Muscle layer of colon (tissue), 2 donors: ENCODE data around the gene SPCS2.
"Not testable (repeated sequence)": the region's sequence is repeated elsewhere in the genome, so short reads cannot be mapped to it uniquely, and the experiment has no call there.

Experiments
- H3K27ac ChIP-seq: one replicate; pipeline ENCODE4 v1.7.0; 2013; ENCODE audit warnings: low read depth, mild to moderate bottlenecking, low read length, moderate library complexity
- H3K27me3 ChIP-seq, 2 donors: one replicate each; pipeline ENCODE4 v1.7.0; 2013; ENCODE audit warnings: low read length in 2 of 2, mild to moderate bottlenecking in 2 of 2; ENCODE audit not compliant: insufficient read depth in 2 of 2, control insufficient read depth in 1 of 2
- H3K36me3 ChIP-seq: one replicate; pipeline ENCODE4 v1.7.0; 2013; ENCODE audit warnings: mild to moderate bottlenecking, low read length; ENCODE audit not compliant: insufficient read depth
- H3K4me1 ChIP-seq: one replicate; pipeline ENCODE4 v1.7.0; 2013; ENCODE audit warnings: mild to moderate bottlenecking, low read length; ENCODE audit not compliant: insufficient read depth
- H3K4me3 ChIP-seq, 2 donors: one replicate each; pipeline ENCODE4 v1.7.0; 2013; ENCODE audit warnings: low read length in 2 of 2, low read depth in 1 of 2, mild to moderate bottlenecking in 1 of 2, moderate library complexity in 1 of 2
- H3K9ac ChIP-seq: one replicate; pipeline ENCODE4 v1.7.0; 2013; ENCODE audit warnings: low read length
- H3K9me3 ChIP-seq: one replicate; pipeline ENCODE4 v1.7.0; 2013; ENCODE audit warnings: mild to moderate bottlenecking, low read length
- donor health status: abdominal sarcoma.
- donor health status: Adenocarcinoma of cecum.

SPCS2 gene

GRCh38 chr11:74951226-74951625, 2.2 kb downstream of the SPCS2 start:
- Histone ChIP-seq H3K4me3 (no peak overlapping the region), H3K9me3 (no peaks in the 10 kb centered on the region), H3K9ac (no peak overlapping the region), H3K27me3 (no peaks in the 10 kb centered on the region), H3K4me1 (peaks cover 21% of the 10 kb centered on the region), H3K27ac (no peak overlapping the region), H3K36me3 (peaks cover 5% of the 10 kb centered on the region)

GRCh38 chr11:74952752-74953151, 3.7 kb downstream of the SPCS2 start:
- Histone ChIP-seq H3K4me3 (no peak overlapping the region), H3K9me3 (no peaks in the 10 kb centered on the region), H3K4me1 (peaks cover 23% of the 10 kb centered on the region), H3K36me3 (peaks cover 5% of the 10 kb centered on the region), H3K27me3 (no peaks in the 10 kb centered on the region), H3K9ac (no peak overlapping the region), H3K27ac (no peak overlapping the region)

GRCh38 chr11:74953451-74953850, 4.4 kb downstream of the SPCS2 start:
- Histone ChIP-seq H3K4me3 (no peak overlapping the region), H3K27me3 (no peaks in the 10 kb centered on the region), H3K27ac (no peak overlapping the region), H3K9ac (no peak overlapping the region), H3K9me3 (no peaks in the 10 kb centered on the region), H3K4me1 (peaks cover 27% of the 10 kb centered on the region), H3K36me3 (peaks cover 5% of the 10 kb centered on the region)

GRCh38 chr11:74954199-74954598, 5.1 kb downstream of the SPCS2 start:
- Histone ChIP-seq H3K9ac (no peak overlapping the region), H3K27ac (no peak overlapping the region), H3K36me3 (peaks cover 5% of the 10 kb centered on the region), H3K27me3 (no peaks in the 10 kb centered on the region), H3K4me1 (peaks cover 27% of the 10 kb centered on the region), H3K4me3 (no peak overlapping the region), H3K9me3 (no peaks in the 10 kb centered on the region)

GRCh38 chr11:74956397-74957015, 7.4 kb downstream of the SPCS2 start:
- Histone ChIP-seq H3K4me3 (no peak overlapping the region), H3K36me3 (no peaks in the 10 kb centered on the region), H3K27me3 (no peaks in the 10 kb centered on the region), H3K27ac (no peak overlapping the region), H3K9me3 (no peaks in the 10 kb centered on the region), H3K9ac (no peak overlapping the region), H3K4me1 (peaks cover 16% of the 10 kb centered on the region)

GRCh38 chr11:74957937-74958629, 9.0 kb downstream of the SPCS2 start:
- Histone ChIP-seq H3K9me3 (no peaks in the 10 kb centered on the region), H3K36me3 (no peaks in the 10 kb centered on the region), H3K27me3 (no peaks in the 10 kb centered on the region), H3K4me3 (no peak overlapping the region), H3K4me1 (peaks cover 16% of the 10 kb centered on the region), H3K9ac (no peak overlapping the region), H3K27ac (no peak overlapping the region)

- not testable (repeated sequence) for H3K9ac ChIP-seq, H3K27me3 ChIP-seq, H3K36me3 ChIP-seq, H3K4me3 ChIP-seq, H3K9me3 ChIP-seq, H3K27ac ChIP-seq
- peaks cover 26% of the 10 kb centered on the region for H3K4me1 ChIP-seq
Observed at GRCh38 chr11:74960128-74960527, 11.1 kb downstream of the SPCS2 start.

- H3K27ac ChIP-seq, result no peak overlapping the region
- no peaks in the 10 kb centered on the region for H3K9me3 ChIP-seq
- no peaks in the 10 kb centered on the region for H3K27me3 ChIP-seq
- peaks cover 17% of the 10 kb centered on the region for H3K4me1 ChIP-seq
- peaks cover 17% of the 10 kb centered on the region for H3K36me3 ChIP-seq
- H3K4me3 ChIP-seq, result no peak overlapping the region
- no peak overlapping the region for H3K9ac ChIP-seq
Observed at GRCh38 chr11:74966651-74967050, 17.6 kb downstream of the SPCS2 start.

GRCh38 chr11:74970852-74971395, 21.9 kb downstream of the SPCS2 start:
- no peak overlapping the region for H3K4me3 ChIP-seq
- no peak overlapping the region for H3K9ac ChIP-seq
- H3K27me3 ChIP-seq, result no peaks in the 10 kb centered on the region
- no peak overlapping the region for H3K27ac ChIP-seq
- H3K4me1 ChIP-seq, result peaks cover 4% of the 10 kb centered on the region
- peaks cover 27% of the 10 kb centered on the region for H3K36me3 ChIP-seq
- no peaks in the 10 kb centered on the region for H3K9me3 ChIP-seq

GRCh38 chr11:74971424-74971823, 22.4 kb downstream of the SPCS2 start:
- Histone ChIP-seq H3K27ac (no peak overlapping the region), H3K9ac (no peak overlapping the region), H3K36me3 (peaks cover 32% of the 10 kb centered on the region), H3K4me1 (peaks cover 4% of the 10 kb centered on the region), H3K27me3 (no peaks in the 10 kb centered on the region), H3K4me3 (no peak overlapping the region), H3K9me3 (no peaks in the 10 kb centered on the region)

GRCh38 chr11:74978041-74978440, 29.0 kb downstream of the SPCS2 start:
- Histone ChIP-seq H3K27ac (no peak overlapping the region), H3K36me3 (peaks cover 21% of the 10 kb centered on the region), H3K27me3 (no peaks in the 10 kb centered on the region), H3K9ac (no peak overlapping the region), H3K4me1 (no peaks in the 10 kb centered on the region), H3K9me3 (no peaks in the 10 kb centered on the region), H3K4me3 (no peak overlapping the region)

- Histone ChIP-seq H3K9me3 (no peaks in the 10 kb centered on the region), H3K4me3 (no peak overlapping the region), H3K27me3 (no peaks in the 10 kb centered on the region), H3K36me3 (peaks cover 13% of the 10 kb centered on the region), H3K9ac (no peak overlapping the region), H3K4me1 (no peaks in the 10 kb centered on the region), H3K27ac (no peak overlapping the region)
Observed at GRCh38 chr11:74980634-74981033, 31.6 kb downstream of the SPCS2 start.
